NCI-H2107 treated with DMSO at 0.1 percent for 48 hours (cell line): Measurements from ENCODE around the gene FAM184A.
A peak's percentile ranks its signal among the peaks of the same experiment; 100 is the strongest.
"Not testable (repeated sequence)": the region's sequence is repeated elsewhere in the genome, so short reads cannot be mapped to it uniquely, and the experiment has no call there.

Experiments
- DNase-seq: peaks from one replicate; lab custom pipeline; 2025; ENCODE audit not compliant: unreplicated experiment; lab: John Stamatoyannopoulos, UW

Gene FAM184A

GRCh38 chr6:119102901-119103300 is 24.4 kb upstream of the FAM184A start:
- DNase-seq, result no peak

- no peak for DNase-seq
These were observed 21.7 kb upstream of the FAM184A start for GRCh38 chr6:119100115-119100514.

GRCh38 chr6:119097815-119098361 is 19.4 kb upstream of the FAM184A start:
- not testable (repeated sequence) for DNase-seq

GRCh38 chr6:119096721-119097565 is 18.5 kb upstream of the FAM184A start:
- no peak for DNase-seq

- DNase-seq, result no peak
These were observed 11.8 kb upstream of the FAM184A start for GRCh38 chr6:119090256-119090655.

GRCh38 chr6:119084784-119085183 is 6.3 kb upstream of the FAM184A start:
- no peak for DNase-seq

GRCh38 chr6:119083007-119083406 is 4.5 kb upstream of the FAM184A start:
- DNase-seq, result no peak

- no peak for DNase-seq
These were observed 882 bp upstream of the FAM184A start for GRCh38 chr6:119079283-119079809.

- peak; percentile 27 for DNase-seq
These were observed 655 bp downstream of the FAM184A start for GRCh38 chr6:119077643-119078375.

GRCh38 chr6:119077391-119077642 is 1.1 kb downstream of the FAM184A start:
- no peak for DNase-seq

GRCh38 chr6:119076576-119077390 is 1.7 kb downstream of the FAM184A start:
- no peak for DNase-seq

GRCh38 chr6:119076173-119076572 is 2.3 kb downstream of the FAM184A start:
- peak; percentile 23 for DNase-seq

GRCh38 chr6:119075200-119075981 is 3.1 kb downstream of the FAM184A start:
- no peak for DNase-seq

- DNase-seq, result no peak
These were observed 5.0 kb downstream of the FAM184A start for GRCh38 chr6:119073307-119074051.

GRCh38 chr6:119071576-119071975 is 6.9 kb downstream of the FAM184A start:
- DNase-seq, result no peak

- DNase-seq, result no peak
These were observed 11.4 kb downstream of the FAM184A start for GRCh38 chr6:119067091-119067490.

GRCh38 chr6:119066517-119066916 is 11.9 kb downstream of the FAM184A start:
- DNase-seq, result no peak

GRCh38 chr6:119065955-119066354 is 12.5 kb downstream of the FAM184A start:
- no peak for DNase-seq

GRCh38 chr6:119065382-119065781 is 13.1 kb downstream of the FAM184A start:
- DNase-seq, result no peak

GRCh38 chr6:119063491-119063890 is 15.0 kb downstream of the FAM184A start:
- DNase-seq, result no peak
